NCI-H460 (cell line): ENCODE results near the gene PGA5. TPM values are rescaled to one million over a fixed set of nuclear protein-coding genes. Genes with fewer than 3 reads are reported as not detected.

ENCODE experiments used
- DNase-seq: peaks from one replicate; pipeline ENCODE4 v3.0.0-alpha.2; 2016; ENCODE audit warnings: low read depth; ENCODE audit errors: extremely low read depth
- total RNA-seq: library from RNA; depleted of rRNA; stranded (reverse); fragments of >200 nt; shearing (Covaris generic); gene quantifications from 2 replicates; pipeline ENCODE4 v1.2.3, GENCODE V29; 2014

PGA5 gene
- total RNA-seq, 1 experiment from 2014 or later = not detected

GRCh38 chr11:61265357-61265756, 24.4 kb downstream of the PGA5 start:
- DNase-seq = no peak

GRCh38 chr11:61266602-61267001, 25.6 kb downstream of the PGA5 start:
- no peak for DNase-seq

DNA sequence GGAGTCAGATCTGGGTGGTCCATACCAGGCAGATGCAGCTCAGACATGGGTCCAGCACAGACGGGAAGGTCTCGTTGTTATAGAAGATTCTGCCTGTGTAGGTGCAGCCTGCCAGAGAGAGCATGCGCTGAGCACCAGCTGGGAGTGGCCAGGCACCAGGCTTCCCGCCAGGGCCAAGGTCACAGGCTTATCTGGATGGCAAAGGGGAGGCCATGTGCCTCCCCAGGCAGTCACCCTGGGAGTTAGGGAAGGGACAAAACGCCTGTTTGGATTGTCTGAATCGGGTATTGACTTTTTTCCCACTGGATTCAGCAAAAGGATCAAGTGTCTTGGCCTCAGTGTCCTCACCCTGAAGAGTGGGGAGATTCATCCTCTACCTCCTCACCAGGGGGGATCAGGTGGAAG, 26.5 kb downstream of the PGA5 start:
- DNase-seq = no peak

- DNase-seq = no peak
These were observed 27.7 kb downstream of the PGA5 start for GRCh38 chr11:61268588-61269250.

DNA sequence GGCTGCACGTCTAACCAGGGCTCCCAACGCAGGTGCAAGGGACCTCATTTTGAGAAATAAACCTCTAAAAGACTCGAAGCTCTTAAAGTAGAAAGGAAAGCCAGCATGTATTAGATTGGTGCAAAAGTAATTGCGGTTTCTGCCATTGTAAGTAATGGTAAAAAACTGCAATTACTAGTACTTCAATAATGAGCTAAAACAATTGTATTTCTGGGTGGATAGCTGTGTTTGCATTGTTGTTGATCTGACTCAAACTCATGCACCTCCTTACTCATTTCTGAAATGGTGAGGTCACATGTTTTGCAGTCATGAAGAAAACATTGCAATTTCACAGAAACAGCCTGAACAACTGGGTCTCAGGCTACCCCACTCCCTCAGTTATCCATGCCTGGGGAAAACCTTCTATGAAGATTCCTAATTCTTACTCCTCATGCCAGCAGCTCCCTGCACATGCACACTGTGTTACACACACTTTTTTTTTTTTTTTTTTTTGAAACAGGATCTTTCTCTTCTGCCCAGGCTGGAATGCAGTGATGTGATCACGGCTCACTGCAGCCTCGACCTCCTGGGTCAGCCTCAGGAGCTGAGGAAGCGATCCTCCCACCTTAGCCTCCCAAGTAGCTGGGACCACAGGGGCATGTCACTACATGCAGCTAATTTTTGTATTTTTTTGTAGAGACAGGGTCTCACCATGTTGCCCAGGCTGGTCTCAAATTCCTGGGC, 29.5 kb downstream of the PGA5 start:
- DNase-seq = no peak

DNA sequence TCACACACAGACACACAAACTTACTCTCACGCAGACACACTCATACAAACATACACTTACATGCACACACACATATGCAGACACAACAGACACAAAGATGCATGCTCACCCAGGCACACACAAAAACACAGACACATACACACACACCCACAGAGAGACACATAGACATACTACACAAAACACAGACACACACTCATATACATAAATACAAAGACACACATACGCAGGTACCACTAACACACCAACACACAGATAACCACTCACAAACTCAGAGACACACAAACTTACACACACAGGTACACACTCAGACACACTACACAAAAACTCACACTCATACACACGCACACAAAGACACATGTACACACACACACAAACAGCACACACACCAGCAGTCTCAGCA, 31.8 kb downstream of the PGA5 start:
- no peak for DNase-seq

DNA sequence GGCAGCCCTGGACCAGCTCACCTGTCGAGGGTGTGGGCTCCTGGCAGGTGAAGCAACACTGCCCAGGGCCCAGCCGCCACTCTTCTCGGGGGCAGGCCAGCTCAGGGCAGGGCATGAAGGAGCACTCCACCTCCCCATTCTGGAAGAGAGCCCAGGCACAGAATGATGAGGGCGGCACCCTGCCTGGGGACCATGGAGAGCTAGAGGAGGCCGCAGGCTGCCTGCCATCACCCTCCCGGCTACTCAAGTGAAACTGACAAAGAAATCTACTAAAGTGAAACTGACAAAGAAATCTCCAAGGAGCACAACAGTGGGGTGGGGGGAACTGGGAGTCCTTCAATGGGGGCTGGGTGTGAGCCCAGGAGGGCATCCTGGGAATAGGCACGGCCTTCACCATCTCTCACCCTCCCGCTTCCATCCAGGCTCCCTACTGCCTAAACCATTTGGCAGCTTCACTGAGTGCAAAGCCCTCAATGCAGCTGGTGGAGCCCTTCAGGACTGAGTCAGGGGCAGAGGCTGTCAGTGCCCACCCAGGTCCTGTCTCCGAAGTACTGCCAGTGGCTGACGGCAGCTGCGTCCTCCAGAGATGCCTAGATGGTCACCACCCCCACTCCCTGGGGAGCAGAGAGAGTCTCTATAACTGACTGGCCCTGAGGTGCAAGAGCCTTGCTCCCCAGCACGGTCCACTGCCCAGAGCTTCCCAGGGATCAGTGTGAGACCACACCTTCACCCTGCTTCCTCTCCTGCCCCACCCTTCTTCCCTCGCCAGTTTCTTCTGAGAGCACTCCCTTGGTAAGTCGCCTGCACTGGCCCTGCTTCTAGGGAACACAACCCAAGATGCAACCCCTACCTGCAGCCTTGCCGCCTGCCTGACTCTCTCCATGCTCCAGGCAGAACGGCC, 32.5 kb downstream of the PGA5 start:
- no peak for DNase-seq

DNA sequence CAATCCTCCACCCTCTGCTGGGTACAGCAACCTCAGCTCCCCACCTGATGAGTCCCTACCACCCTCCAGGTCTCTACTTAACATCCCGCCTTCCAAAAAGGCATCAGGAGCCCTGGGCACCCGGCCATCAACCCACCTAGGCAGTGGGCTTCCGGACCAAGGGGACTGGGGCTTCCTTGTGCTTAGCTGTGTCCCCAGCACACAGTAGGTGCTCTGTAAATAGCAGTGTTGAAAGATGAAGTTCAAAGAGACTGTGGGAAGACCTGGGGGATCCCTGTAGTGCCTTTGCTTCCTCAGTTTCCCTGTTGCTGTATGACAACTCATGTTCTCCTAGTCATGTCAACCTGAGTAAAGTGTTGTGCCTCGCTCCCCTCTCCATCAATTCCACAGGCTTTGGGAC, 33.1 kb downstream of the PGA5 start:
- no peak for DNase-seq

DNA sequence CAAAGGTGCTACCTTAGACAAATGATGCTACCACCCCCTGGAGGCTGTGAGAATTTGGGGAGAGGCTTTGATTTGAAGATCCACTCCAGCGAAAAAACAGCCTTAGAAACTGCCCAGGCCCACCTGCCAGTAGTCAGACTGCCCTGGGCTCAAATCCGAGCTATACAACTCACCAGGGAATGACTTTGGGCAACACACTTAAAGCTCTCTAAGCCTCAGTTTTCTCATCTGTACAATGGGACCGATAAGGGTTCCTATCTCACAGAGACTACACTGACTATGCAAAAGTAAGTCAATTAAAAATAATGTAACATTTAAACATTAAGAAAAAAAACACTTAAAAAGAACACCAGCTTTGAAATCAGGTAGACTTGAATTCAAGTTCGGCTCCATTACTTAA, 34.2 kb downstream of the PGA5 start:
- DNase-seq = no peak

DNA sequence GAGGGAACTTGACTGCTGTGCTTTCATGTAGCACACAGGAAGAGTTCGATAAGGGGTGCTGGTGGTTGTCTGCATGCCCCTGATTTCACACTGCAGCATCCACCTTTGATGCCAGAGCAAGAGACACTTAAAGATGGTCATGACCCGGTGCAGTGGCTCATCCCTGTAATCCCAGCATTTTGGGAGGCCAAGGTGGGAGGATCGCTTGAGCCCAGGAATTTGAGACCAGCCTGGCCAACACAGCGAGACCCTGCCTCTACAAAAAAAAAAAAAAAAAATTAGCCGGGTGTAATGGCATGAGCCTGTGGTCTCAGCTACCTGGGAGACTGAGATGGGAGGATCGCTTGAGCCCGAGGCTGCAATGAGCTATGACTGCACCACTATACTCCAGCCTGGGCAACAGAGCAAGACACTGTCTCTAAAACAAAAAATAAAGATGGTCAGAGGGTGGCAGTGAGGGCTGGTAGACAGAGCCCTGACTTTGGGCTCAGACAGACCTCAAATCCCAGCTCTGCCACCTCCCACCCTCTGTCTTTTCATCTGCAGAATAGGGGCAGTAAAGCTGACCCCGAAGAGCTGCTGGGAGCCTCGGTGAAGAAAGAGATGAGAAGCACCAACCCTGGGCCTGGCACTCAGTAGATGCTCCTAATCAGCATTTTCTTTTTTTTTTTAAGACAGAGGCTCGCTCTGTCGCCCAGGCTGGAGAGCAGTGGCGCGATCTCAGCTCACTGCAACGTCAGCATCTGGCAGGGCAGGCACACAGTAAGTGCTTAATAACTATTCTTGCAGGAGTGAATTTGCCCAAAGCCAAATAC, 36.4 kb downstream of the PGA5 start:
- DNase-seq = no peak

- no peak for DNase-seq
These were observed 37.1 kb downstream of the PGA5 start for GRCh38 chr11:61278001-61278470.

DNA sequence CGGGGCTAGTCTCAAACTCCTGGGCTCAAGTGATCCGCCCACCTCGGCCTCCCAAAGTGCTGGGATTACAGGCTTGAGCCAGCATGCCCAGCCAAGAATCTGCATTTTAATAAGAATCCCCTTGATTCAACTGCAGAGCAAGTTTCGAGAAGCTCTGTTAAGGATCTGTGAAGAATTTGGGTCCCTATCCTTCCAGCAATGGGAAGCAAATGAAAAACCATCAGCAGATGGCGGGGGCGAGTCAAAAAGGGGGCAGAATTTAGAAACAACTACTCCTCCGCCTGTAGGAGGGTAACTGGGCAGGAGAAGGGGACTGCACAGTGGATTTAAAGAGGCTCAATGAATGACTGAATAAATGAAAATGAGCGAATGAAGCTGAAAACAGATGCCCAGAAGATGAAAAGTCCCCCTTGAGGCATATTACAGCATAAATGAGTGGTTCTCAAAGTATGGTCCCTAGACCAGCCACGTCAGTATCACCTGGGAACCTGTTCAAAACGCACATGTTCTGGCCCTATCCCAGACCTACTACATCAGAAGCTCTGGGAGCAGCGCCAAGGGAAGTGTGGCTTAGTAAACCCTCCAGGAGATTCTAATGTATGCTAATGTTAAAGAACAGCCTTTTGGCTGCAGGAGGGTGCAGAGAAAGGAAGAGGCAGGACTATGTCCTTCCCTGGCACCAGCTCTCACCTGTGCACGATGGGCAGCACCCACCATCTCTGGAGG, 39.1 kb downstream of the PGA5 start:
- DNase-seq = no peak

GRCh38 chr11:61280883-61281580, 40.1 kb downstream of the PGA5 start:
- no peak for DNase-seq

GRCh38 chr11:61281581-61282250, 40.7 kb downstream of the PGA5 start:
- DNase-seq = no peak

- DNase-seq = no peak
These were observed 42.6 kb downstream of the PGA5 start for GRCh38 chr11:61283613-61284012.

- no peak for DNase-seq
These were observed 46.5 kb downstream of the PGA5 start for GRCh38 chr11:61287338-61287977.

DNA sequence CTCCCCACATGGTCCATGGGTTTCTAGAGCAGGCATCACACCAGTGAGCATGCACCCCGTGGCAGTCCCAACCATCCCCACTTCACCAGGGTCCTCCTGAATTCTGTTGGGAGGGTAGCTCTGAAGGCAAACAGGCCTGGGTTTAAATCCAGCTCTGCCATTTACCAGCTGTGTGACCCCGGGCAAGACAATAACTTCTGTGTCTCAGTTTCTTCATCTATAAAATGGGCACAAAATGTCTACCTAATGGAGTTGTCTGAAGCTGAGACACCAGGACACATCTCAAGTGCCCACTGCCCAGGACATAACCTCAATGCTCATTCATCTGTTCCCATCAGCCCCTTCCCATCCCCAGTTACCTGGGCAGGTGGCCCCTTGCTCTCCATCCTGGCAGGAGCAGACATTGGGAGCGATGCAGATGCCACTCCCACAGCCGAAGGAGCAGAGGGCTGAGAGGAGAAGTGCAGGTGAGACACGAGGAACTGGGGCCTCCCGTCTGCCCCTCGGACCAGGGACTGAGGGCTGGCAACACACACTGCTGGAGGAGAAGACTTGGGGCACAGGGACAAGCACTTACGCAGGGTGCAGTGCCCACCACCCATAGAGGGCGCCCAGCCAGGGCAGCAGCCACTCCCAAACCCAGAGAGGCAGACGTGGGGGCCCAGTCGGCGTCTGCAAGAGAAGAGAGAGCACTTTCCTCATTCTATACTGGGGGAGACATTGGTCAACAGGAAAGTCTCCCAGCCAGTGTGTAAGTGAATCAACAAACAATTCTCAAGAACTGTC, 50.1 kb downstream of the PGA5 start:
- no peak for DNase-seq
